Measurements from ENCODE around the gene MAN1A1.

DNA sequence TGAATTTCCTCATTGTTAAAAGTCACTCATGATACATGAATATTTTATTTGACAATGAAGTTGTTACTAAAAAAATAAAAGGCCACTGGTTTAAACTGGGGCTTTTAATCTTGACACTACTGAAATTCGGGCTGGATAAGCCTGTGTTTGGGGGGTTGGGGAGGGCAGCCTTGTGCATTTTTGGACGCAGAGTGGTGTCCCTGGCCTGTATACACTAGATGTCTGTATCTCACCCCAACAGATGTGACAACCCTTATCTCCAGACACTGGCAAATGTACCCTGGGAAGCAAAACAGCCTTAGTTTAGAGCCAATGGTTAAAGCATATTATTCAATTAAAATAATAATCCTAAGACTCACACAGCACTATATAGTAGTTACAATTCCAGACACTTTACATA lies 24.8 kb downstream of the MAN1A1 start:
- TF ChIP-seq, protein P1, sequence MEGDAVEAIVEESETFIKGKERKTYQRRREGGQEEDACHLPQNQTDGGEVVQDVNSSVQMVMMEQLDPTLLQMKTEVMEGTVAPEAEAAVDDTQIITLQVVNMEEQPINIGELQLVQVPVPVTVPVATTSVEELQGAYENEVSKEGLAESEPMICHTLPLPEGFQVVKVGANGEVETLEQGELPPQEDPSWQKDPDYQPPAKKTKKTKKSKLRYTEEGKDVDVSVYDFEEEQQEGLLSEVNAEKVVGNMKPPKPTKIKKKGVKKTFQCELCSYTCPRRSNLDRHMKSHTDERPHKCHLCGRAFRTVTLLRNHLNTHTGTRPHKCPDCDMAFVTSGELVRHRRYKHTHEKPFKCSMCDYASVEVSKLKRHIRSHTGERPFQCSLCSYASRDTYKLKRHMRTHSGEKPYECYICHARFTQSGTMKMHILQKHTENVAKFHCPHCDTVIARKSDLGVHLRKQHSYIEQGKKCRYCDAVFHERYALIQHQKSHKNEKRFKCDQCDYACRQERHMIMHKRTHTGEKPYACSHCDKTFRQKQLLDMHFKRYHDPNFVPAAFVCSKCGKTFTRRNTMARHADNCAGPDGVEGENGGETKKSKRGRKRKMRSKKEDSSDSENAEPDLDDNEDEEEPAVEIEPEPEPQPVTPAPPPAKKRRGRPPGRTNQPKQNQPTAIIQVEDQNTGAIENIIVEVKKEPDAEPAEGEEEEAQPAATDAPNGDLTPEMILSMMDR (IDR thresholded peaks at IDR 0.05): no peak
- TF ChIP-seq POLR2A (IDR thresholded peaks at IDR 0.05): no peak

Data from right lobe of liver (tissue), 4 donors.